HG03354 (cell line): ENCODE results near the gene COMMD1.
A peak's percentile ranks its signal among the peaks of the same experiment; 100 is the strongest.

Source experiments
- ATAC-seq: cut with Tn5 transposase; IDR thresholded peaks from one replicate; pipeline ENCODE4 v1.9.1; 2021; ENCODE audit warnings: mild to moderate bottlenecking; ENCODE audit not compliant: unreplicated experiment, poor library complexity, severe bottlenecking

Gene COMMD1

DNA sequence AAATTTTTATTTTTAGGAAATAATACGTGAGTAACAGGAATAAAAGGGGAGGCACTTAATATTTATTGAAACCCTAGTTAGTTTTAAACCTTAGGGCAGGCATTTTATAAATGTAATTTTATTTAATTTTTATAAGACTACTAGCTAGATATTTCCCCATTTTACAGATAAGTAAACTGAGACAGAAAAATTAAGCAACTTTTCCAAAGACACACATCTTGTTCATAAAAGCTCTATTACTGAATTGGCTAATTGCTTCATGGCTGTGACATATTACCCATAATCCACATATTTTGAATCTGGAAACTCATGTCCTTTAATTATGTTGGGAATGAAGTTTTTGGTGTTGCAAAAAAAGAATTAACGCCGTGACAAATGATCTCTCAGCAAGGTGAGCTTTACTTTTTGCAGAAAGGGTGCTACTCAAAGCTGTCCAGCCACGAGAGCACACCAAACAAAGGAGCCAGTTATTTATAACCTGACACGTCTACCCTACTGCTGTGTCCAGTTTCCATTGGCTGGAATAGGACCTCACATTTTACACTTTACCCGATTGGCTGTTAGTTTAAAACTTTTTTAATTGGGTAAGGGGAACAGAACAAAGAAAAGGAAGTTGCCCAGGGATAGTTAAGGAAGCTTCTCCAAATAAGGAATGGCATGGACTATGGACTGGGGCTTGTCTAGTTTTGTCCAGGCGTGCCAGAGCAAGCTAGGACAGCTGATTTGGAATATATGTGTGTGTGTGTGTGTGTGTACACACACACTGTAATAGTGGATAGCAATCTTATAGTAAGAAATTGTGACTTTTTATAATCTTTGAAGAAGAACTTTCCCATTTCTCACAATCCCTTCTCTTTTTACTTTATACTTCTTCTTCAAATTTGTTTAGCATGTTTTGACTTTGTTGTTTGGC, 54.2 kb downstream of the COMMD1 start:
- ATAC-seq = no peak

- ATAC-seq = no peak
These were observed 55.9 kb downstream of the COMMD1 start for GRCh38 chr2:61961231-61961901.

GRCh38 chr2:61962095-61962984, 56.9 kb downstream of the COMMD1 start:
- ATAC-seq = no peak

- ATAC-seq = no peak
These were observed 60.7 kb downstream of the COMMD1 start for GRCh38 chr2:61966087-61966727.

DNA sequence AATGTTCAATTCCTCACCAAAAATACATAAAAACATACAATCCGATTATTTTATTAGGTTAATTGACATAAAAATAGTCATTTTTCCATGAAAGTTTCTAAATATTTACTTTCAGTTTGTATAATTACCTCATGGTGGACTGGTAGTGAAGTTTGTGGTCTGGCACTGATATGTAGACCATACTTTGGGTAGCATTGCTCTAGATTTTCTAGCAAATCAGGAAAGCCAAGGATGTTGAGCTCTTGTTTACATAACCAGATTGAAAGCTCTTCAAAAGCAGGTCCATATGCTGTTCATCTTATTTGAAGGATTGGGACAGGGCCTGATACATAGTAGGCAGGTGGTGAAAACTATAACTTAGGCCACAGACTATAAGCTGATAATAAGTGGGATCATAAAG, 61.8 kb downstream of the COMMD1 start:
- no peak for ATAC-seq

- ATAC-seq = no peak
These were observed 63.9 kb downstream of the COMMD1 start for GRCh38 chr2:61969376-61969775.

GRCh38 chr2:61970807-61971556, 65.5 kb downstream of the COMMD1 start:
- no peak for ATAC-seq

DNA sequence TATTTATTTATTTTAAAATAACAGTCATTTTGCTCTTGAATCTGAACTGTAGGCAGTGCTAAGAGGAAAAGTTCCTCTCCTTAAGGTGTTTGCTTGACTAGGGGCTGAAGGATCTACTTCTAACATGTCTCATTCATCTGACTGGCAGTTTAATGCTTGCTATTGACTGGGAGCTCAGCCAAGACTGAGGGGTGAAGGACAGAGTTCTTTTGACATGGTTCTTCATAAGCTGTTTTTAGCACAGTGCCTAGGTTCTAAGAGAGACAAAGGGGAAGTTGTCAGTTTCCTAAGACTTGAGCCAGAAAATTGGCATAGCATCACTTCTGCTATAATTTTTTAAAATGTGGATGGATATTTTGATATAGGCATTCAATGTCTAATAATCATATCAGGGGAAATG, 73.0 kb downstream of the COMMD1 start:
- no peak for ATAC-seq

GRCh38 chr2:61980758-61981157, 75.3 kb downstream of the COMMD1 start:
- no peak for ATAC-seq

- ATAC-seq = no peak
These were observed 79.2 kb downstream of the COMMD1 start for GRCh38 chr2:61984682-61985081.

DNA sequence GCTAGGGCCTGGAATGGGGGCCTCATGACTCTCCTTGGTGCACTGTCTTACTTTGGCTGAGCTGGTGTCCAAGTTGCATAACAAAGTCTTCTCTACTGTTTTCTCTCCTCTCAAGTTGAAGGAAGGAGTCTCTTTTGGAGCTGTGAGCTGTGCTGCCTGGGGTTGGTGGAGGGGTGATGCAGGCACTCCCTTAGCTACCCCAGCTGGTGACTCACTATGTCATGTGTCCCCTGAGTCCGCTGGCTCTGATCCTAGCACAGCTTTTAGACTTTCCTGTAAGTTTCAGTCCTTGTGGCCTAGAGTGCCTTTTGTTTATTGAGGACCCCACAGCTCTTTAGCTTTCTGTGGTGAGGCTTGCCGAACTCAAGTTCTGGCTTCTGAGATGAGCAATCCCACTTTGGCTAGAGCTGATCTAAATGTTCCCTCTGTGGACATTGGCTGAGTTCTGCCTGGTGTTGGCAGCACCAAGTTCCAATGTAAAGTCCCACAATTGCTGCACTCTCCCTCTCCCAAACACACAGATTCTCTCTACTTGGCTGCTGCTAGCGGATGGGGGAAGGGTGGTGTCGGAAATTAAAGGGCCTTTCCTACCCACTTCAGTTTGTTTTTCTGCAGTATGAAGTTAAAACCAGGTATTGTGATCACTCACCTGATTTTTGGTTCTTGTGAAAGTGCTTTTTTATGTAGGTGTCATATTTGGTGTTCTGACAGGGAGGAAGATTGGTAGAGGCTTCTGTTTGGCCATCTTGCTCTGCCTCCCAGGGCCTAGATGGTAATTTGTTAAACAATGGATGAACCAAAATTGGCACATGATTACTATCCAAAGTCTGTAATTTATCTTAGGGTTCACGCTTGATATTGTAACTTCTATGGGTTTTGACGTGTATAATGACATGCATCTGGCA, 83.2 kb downstream of the COMMD1 start:
- ATAC-seq = no peak

GRCh38 chr2:61993422-61994024, 88.0 kb downstream of the COMMD1 start:
- no peak for ATAC-seq

DNA sequence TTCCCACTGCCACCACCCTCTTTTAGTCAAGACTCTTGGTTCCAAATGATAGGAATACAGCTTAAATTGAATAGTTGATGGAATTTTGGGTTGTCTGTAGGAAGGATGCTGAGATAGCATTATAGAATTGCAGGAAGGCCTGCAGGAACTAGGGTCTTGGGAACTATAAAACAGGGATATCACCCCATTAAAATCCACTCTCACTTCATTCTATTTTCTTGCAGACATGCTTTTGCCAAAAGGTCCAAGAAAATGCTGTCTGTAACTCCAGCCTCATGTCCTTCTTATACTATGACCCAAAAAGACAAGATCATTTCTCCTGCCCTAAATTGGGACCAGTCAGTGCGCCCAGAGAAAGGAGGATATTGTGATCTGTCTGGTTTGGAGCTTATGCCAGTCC, 89.1 kb downstream of the COMMD1 start:
- ATAC-seq = no peak

- ATAC-seq = peak; percentile 21
These were observed 89.6 kb downstream of the COMMD1 start for GRCh38 chr2:61995065-61995464.

DNA sequence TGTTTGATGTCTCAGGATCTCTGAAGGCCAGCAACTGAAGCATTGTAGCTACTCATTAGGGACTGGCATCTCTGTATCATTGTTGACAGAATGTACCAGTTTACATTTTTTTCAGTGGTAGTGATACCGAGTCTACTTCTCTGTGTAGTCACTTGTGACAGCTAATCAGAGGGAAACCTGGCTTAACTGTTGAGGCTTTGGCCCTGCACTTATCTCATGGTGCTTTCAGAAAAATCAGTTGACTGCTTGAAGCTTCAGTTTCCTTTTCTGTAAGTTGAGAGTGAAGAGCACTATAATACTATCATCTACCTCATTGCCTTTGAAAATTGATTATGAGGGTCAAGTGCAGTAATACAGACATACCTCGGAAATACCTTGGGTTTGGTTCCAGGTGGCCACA, 90.0 kb downstream of the COMMD1 start:
- ATAC-seq = peak; percentile 77

- no peak for ATAC-seq
These were observed 93.0 kb downstream of the COMMD1 start for GRCh38 chr2:61998426-61998825.

DNA sequence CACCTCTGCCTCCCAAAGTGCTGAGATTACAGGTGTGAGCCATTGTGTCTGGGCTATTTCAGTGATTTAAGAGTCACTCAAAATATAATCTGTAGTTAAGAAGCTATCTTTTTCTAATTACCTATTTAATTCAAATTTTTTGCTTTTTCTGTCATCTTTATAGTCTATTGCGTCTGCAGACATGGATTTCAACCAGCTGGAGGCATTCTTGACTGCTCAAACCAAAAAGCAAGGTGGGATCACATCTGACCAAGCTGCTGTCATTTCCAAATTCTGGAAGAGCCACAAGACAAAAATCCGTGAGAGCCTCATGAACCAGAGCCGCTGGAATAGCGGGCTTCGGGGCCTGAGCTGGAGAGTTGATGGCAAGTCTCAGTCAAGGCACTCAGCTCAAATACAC, 95.1 kb downstream of the COMMD1 start:
- ATAC-seq = no peak

- no peak for ATAC-seq
These were observed 96.0 kb downstream of the COMMD1 start for GRCh38 chr2:62001431-62001830.
